Measurements from ENCODE around the gene ARL5A.
"Not testable (repeated sequence)": the region's sequence is repeated elsewhere in the genome, so short reads cannot be mapped to it uniquely, and the experiment has no call there.

Gene ARL5A, protein sequence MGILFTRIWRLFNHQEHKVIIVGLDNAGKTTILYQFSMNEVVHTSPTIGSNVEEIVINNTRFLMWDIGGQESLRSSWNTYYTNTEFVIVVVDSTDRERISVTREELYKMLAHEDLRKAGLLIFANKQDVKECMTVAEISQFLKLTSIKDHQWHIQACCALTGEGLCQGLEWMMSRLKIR

DNA sequence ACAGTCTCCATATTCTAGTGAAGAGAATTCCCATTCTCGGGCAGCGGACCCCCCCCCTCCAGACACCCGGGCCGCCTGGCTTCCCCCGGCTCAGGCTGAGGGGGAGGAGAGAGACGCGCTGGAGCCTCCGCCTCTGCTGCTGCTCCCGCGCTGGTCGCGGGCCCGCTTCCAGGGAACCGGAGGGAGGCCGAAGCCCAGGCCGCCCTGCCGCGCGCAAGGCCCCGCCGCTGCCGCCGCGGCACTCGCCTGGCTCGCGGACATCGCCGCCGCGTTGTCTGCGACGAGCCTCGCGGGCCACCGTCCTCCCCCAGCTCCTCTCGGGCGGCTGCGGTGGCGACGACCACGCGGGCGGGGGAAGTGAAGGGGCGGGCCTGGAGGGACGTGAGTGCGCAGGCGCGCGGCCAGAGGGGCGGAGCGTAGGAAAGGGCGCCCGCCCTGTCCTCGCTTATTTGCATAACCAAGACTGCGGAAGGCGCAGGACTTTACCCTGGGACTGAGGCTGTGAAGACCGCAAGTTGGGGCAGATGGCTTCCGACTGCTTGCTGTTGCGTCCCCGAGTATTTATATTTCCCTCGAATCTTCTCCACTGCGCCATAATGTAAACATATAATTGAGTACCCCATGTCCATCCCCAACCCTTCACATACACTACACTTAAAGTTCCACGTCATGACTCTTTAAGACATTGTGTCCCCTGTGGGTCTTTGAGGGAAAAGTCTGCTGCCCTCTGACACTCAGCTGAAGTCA, at the start of gene ARL5A:
Gene ARL5A, minus strand, starts transcription at position 279 of the 747 bp plus-strand sequence. Its CDS starts 245 bp downstream, at position 34.
- peak; percentile 67 for DNase-seq

- not testable (repeated sequence) for DNase-seq
Measured at GRCh38 chr2:151875631-151876030, 47.4 kb upstream of the ARL5A start.

DNA sequence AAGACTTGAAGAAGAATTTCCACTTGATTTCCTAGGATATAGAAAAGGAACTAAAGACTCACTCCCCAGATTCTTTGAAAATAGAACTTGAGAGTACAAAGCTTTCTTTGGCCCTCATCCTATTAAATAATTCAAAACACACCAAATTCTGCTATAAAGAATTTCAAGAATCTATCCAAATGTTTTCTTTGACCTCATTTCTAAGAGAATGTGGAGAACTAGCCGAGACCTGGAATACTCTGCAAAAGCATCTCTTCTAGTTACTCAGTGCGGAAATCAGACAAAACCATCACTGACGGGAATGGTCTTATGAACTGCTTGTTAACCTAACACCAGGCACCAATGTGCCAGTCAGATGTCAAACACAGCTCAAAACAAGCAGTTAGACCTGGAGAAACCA, 44.2 kb upstream of the ARL5A start:
- no peak for DNase-seq

DNA sequence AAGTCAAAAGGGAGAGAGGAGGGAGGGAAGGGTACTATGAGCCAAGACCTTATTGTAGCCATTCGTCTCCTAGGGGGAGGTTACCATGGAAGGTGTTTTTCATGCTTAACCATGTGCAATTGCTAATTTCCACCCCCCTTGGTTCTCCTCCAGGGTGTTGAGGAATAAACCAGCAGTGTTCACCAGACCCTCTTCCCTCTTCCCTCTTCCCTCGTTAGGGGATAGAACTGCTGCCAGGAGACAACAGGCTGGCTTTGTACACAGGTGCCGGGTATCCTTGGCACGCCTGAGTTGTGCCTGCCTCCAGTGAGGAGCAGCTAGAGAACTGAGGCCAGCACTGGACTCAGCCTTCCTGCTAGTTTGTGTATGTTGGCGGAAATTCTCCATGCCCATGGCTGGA, 41.1 kb upstream of the ARL5A start:
- no peak for DNase-seq

- no peak for DNase-seq
Measured at GRCh38 chr2:151862700-151863099, 34.5 kb upstream of the ARL5A start.

DNA sequence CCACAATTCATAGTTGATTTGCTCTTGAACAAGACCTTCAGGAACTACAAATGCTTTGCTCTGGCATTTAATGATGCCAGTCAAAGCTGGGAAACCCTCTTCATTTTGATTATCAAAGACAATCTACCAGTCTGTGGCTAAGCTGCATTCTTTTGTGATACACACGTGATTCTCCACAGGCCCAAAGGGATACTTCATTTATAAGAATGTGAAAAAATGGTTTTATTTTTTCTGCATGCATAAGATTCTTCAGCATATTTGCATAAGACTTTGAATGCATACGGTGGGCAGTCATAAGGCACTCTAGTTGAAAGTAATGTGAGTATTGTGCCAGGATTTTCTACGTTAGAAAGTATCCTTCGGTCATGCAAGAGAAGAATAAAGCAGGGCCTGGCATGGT, 33.0 kb upstream of the ARL5A start:
- DNase-seq = no peak

- no peak for DNase-seq
Measured at GRCh38 chr2:151860613-151861146, 32.5 kb upstream of the ARL5A start.

DNA sequence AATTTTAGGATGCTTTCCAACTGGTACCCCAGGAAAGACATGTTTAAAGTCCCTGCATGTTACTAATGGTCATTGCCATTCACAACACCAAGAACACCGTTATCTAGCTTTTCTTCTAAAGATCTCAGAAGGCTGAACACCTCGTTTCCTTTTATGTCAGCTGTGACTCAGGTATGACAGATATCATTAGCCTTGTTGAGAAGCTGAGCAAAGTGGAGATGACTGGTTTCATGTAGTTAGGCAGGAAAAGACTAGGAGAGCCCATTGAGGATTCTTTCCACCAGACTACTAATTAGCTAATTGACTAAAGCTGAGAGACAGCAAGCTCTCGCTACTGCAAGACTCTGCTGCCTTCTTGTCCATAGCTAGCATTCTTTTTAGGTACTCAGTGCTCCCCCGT, 32.0 kb upstream of the ARL5A start:
- no peak for DNase-seq

- DNase-seq = no peak
Measured at GRCh38 chr2:151857650-151858049, 29.4 kb upstream of the ARL5A start.

DNA sequence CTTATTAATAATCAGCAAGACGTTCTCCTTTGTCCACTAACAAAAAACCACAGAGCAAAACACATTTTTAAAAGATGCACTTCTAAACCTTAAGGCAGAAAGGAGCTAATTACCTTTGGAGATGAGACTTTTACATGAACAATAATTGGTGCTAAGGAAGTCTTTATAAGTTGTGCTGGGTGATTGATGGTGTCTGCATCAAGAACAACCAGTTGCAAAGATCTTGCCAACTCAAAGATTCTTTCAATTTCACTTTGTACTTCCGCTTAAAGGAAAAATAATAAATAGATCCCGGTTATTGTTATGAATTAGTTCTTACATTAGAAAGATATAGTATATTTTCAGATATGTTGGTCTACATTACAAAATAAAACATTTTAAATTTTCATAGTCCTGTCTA, 26.9 kb upstream of the ARL5A start:
- DNase-seq = no peak

GRCh38 chr2:151853070-151853758, 25.0 kb upstream of the ARL5A start:
- DNase-seq = no peak

- no peak for DNase-seq
Measured at GRCh38 chr2:151852260-151853069, 24.2 kb upstream of the ARL5A start.

DNA sequence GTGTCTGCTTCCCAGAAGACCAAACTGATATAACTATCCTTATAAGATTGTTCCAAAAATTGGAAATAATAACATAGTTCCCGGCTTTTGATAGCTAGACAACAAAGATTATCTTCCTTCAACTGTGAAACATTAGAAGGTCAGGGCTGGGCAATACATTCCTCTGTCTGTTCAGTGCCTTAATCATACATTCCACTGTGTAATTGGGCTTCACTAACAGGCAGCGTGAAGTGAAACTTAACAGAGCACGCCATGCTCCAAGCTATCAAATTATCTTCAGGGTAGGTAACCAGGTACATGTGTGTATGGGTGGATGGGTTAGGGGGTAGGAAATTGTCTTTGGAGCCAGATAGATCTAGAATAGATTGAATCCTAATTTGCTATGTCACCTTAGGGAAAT, 23.5 kb upstream of the ARL5A start:
- DNase-seq = no peak

- DNase-seq = peak; percentile 5
Measured at GRCh38 chr2:151849413-151850010, 21.3 kb upstream of the ARL5A start.

- DNase-seq = no peak
Measured at GRCh38 chr2:151845884-151846283, 17.7 kb upstream of the ARL5A start.

DNA sequence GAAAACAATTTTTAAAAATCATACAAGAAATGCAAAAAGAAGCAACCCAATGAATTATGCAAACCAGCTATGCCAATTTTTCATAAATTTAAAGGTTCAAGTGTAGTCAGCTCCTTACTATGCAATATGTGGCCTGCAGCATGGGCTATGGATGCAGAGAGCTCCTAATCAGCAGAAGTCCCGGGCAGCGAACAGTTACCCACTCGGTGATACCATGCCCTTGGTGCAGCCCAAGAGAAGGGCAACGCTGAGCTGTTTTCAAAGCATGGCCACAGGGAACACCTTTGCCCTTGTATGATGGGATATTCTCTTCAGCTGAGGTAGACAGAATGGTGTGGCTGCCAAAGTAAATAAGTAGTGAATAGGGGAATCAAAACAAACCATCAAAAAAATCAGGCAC, 17.3 kb upstream of the ARL5A start:
- DNase-seq = no peak

DNA sequence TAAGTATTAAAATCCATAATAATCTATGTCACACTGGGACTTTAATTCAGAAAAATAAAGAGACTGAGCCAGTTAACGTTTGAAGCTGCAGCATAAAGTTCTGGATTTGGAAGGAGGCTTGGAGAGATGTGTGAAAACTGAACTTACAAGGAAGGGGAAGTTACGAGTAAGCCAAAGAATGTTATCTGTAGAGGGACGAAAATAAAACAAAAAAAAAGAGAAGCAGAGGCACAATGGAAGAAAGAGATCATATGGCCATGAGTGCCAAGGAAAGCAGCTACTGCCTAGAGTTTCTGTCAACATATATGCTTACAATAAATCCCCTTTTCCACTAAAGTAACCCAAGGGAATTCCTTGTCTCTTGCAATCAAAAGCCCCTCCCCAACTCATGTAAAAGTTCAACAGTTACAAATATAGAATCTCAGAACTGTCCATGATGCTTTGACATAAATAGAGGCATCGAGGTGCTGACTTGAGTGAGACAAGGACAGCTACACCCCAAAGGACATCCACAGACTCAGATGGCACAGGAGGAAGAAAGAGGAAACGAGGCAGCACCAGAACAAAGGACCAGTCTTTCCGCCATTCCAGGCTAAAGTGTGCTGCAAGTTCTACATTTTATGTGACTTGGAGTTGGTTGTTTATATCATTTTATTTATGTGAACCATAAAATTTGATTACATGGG, 16.1 kb upstream of the ARL5A start:
- DNase-seq = no peak

- DNase-seq = no peak
Measured at GRCh38 chr2:151843691-151844061, 15.5 kb upstream of the ARL5A start.

DNA sequence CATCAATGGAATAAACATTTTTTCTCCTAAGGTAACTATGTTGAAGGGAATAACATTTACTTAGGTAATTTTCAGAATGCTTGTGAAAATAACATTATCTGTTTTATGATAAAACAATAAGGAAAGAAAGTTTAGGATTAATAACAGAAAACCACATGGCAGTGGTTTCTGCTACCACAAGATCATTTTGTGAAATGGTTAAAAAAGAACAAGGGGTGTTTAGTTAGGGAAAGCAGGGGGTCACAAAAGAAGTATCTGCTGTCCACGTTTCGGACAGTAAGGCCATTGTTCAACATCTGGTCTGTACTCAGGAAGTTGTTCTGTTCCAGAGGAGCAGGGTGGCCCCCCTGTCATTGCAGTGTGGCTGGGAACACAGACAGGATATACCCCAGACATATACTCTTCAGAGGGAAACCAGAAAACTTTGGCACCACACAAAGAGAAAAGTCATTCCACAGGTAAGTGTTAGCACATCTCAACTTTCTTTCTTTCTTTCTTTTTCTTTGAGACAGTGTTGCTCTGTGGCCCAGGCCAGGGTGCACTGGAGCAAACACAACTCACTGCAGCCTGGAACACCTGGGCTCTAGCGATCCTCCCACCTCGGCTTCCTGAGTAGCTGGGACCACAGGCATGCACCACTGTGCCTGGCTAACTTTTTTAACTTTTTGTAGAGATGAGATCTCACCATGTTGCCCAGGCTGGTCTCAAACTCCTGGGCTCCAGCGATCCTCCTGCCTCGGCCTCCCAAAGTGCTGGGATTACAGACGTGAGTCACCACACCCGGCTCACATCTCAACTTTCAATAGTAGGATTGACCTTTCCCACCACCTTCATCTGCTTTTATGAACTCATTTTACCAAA, 14.8 kb upstream of the ARL5A start:
- no peak for DNase-seq

GRCh38 chr2:151841047-151841424, 12.8 kb upstream of the ARL5A start:
- no peak for DNase-seq
